H1 (cell line): Measurements from ENCODE around the gene GTF3C2. TPM values are rescaled to one million over a fixed set of nuclear protein-coding genes. Genes with fewer than 3 reads are reported as not detected.

Experiments
- CTCF ChIA-PET: fragments of 300-600 bp; sonication (Branson Sonifier 250); formaldehyde crosslinking; loops from one replicate; lab custom pipeline; 2021; ENCODE audit not compliant: partially characterized antibody; lab: Charles Lee
- POLR2A ChIA-PET: fragments of 300-600 bp; sonication (Branson Sonifier 250); formaldehyde crosslinking; loops from one replicate; lab custom pipeline; 2021; ENCODE audit warnings: inconsistent platforms; ENCODE audit not compliant: partially characterized antibody; lab: Charles Lee
- DNase-seq, 2 experiments: peaks; one replicate each; pipeline versions ENCODE4 v3.0.0 to v3.0.0-alpha.2; 2010 to 2022; ENCODE audit warnings: low spot score in 2 of 2, low read depth in 1 of 2, mixed read lengths in 1 of 2
- FAIRE-seq: peaks from 2 replicates; lab custom pipeline; 2011; peaks lifted over from hg19 to GRCh38; lab: Jason Lieb, UNC
- H2AFZ ChIP-seq: 2 replicates; pipeline ENCODE4 v1.8.1; 2012; ENCODE audit warnings: low read length, inconsistent platforms
- H2AK5ac ChIP-seq: 2 replicates; pipeline ENCODE4 v1.6.1; 2013; ENCODE audit warnings: low read depth, low read length
- H2BK120ac ChIP-seq: replicated peaks from 2 replicates; pipeline ENCODE3; 2013; ENCODE audit warnings: low read depth, low read length, inconsistent platforms
- H2BK12ac ChIP-seq: 2 replicates; pipeline ENCODE4 v1.6.1; 2013; ENCODE audit warnings: low read depth, low read length
- H2BK15ac ChIP-seq: 2 replicates; pipeline ENCODE4 v1.6.1; 2013; ENCODE audit warnings: low read length
- H2BK20ac ChIP-seq: 2 replicates; pipeline ENCODE4 v1.6.1; 2013; ENCODE audit warnings: low read length
- H2BK5ac ChIP-seq: 2 replicates; pipeline ENCODE4 v1.6.1; 2013; ENCODE audit warnings: low read depth, low read length
- H3K14ac ChIP-seq: 2 replicates; pipeline ENCODE4 v1.6.1; 2013; ENCODE audit warnings: inconsistent platforms; ENCODE audit not compliant: insufficient read length
- H3K18ac ChIP-seq: 2 replicates; pipeline ENCODE4 v1.6.1; 2013; ENCODE audit warnings: low read length; ENCODE audit errors: extremely low read depth
- H3K23ac ChIP-seq: 2 replicates; pipeline ENCODE4 v1.6.1; 2013; ENCODE audit warnings: inconsistent platforms; ENCODE audit not compliant: insufficient read length
- H3K23me2 ChIP-seq: 2 replicates; pipeline ENCODE4 v1.6.1; 2013; ENCODE audit warnings: low read depth, low read length
- H3K27ac ChIP-seq: 2 replicates; pipeline ENCODE4 v1.6.1; 2011; ENCODE audit warnings: low read depth, low read length, inconsistent platforms
- H3K27me3 ChIP-seq, 4 experiments: replicated peaks in 1 of 4; 1 replicate in 1 of 4; 2 replicates in 3 of 4; pipeline versions ENCODE4 v1.6.1 to v1.8.1; 2011 to 2013; ENCODE audit warnings: low read length in 3 of 4, mild to moderate bottlenecking in 3 of 4, inconsistent platforms in 2 of 4, mixed read lengths in 2 of 4, moderate library complexity in 1 of 4; ENCODE audit not compliant: control insufficient read depth in 3 of 4, insufficient read depth in 3 of 4; ENCODE audit errors: extremely low read depth in 1 of 4
- H3K36me3 ChIP-seq, 4 experiments: 2 replicates each; pipeline versions ENCODE4 v1.6.1 to v1.8.1; 2011 to 2013; ENCODE audit warnings: mild to moderate bottlenecking in 4 of 4, low read length in 3 of 4, moderate library complexity in 2 of 4, control low read depth in 1 of 4, inconsistent platforms in 1 of 4; ENCODE audit not compliant: insufficient read depth in 4 of 4, control insufficient read depth in 2 of 4
- H3K4ac ChIP-seq: replicated peaks from 2 replicates; pipeline ENCODE3; 2013; ENCODE audit warnings: low read length, low read depth, mixed read lengths, inconsistent platforms; ENCODE audit not compliant: insufficient read length
- H3K4me1 ChIP-seq, 4 experiments: replicated peaks in 1 of 4; 1 replicate in 1 of 4; 2 replicates in 3 of 4; pipeline versions ENCODE4 v1.6.1 to v1.8.1; 2011 to 2013; ENCODE audit warnings: low read length in 3 of 4, inconsistent platforms in 2 of 4, mixed read lengths in 1 of 4; ENCODE audit not compliant: insufficient read depth in 4 of 4, control insufficient read depth in 3 of 4
- H3K4me2 ChIP-seq, 2 experiments: 2 replicates each; pipeline versions ENCODE4 v1.6.1 to v1.8.1; 2011 to 2013; ENCODE audit warnings: low read depth in 2 of 2, low read length in 2 of 2, control low read depth in 1 of 2, inconsistent platforms in 1 of 2, mild to moderate bottlenecking in 1 of 2; ENCODE audit not compliant: insufficient read depth in 1 of 2
- H3K4me3 ChIP-seq, 4 experiments: fragments of 200-600, 300-600 bp in 1 of 4; sonication (generic), shearing (Covaris generic), sonication (Bioruptor Twin) in 1 of 4; 2 replicates each; pipeline versions ENCODE4 v1.5.1 to v1.8.1; 2011 to 2016; ENCODE audit warnings: low read length in 4 of 4, low read depth in 3 of 4, control low read depth in 2 of 4, inconsistent platforms in 2 of 4, mild to moderate bottlenecking in 2 of 4, mixed read lengths in 1 of 4, moderate library complexity in 1 of 4; ENCODE audit not compliant: insufficient read depth in 2 of 4; ENCODE audit errors: extremely low read depth in 1 of 4
- H3K56ac ChIP-seq: replicated peaks from 2 replicates; pipeline ENCODE3; 2013; ENCODE audit warnings: low read depth, mild to moderate bottlenecking, mixed read lengths, low read length, inconsistent platforms; ENCODE audit not compliant: insufficient read length
- H3K79me1 ChIP-seq: 2 replicates; pipeline ENCODE4 v1.6.1; 2013; ENCODE audit warnings: low read depth, low read length, control low read depth
- H3K79me2 ChIP-seq, 2 experiments: 2 replicates each; pipeline versions ENCODE4 v1.6.1 to v1.8.1; 2012 to 2013; ENCODE audit warnings: low read length in 2 of 2, mild to moderate bottlenecking in 2 of 2, inconsistent platforms in 1 of 2; ENCODE audit not compliant: insufficient read depth in 2 of 2, control insufficient read depth in 1 of 2
- H3K9ac ChIP-seq, 4 experiments: replicated peaks in 1 of 4; 1 replicate in 1 of 4; 2 replicates in 3 of 4; pipeline versions ENCODE4 v1.6.1 to v1.8.1; 2011 to 2013; ENCODE audit warnings: low read depth in 3 of 4, low read length in 3 of 4, control low read depth in 2 of 4, mild to moderate bottlenecking in 2 of 4, moderate library complexity in 2 of 4, inconsistent platforms in 1 of 4; ENCODE audit errors: extremely low read depth in 1 of 4
- H3K9me3 ChIP-seq, 2 experiments: 2 replicates each; pipeline versions ENCODE4 v1.6.1 to v1.8.1; 2012 to 2013; ENCODE audit warnings: mild to moderate bottlenecking in 2 of 2, moderate library complexity in 2 of 2, control low read depth in 1 of 2, inconsistent platforms in 1 of 2, low read depth in 1 of 2, low read length in 1 of 2, mixed read lengths in 1 of 2; ENCODE audit not compliant: insufficient read depth in 2 of 2
- H4K20me1 ChIP-seq, 2 experiments: replicated peaks in 1 of 2; 2 replicates each; pipeline versions ENCODE3 to v1.8.1; 2011 to 2013; ENCODE audit warnings: inconsistent platforms in 2 of 2, low read length in 2 of 2, mild to moderate bottlenecking in 1 of 2; ENCODE audit not compliant: insufficient read depth in 2 of 2, control insufficient read depth in 1 of 2
- H4K5ac ChIP-seq: 2 replicates; pipeline ENCODE4 v1.6.1; 2013; ENCODE audit warnings: low read length, low read depth, mixed read lengths, inconsistent platforms; ENCODE audit not compliant: insufficient read length
- H4K8ac ChIP-seq: 2 replicates; pipeline ENCODE4 v1.8.0; 2013; ENCODE audit warnings: mild to moderate bottlenecking, moderate library complexity, low read length, inconsistent platforms; ENCODE audit not compliant: insufficient read depth; ENCODE audit errors: extremely low read depth
- H4K91ac ChIP-seq: replicated peaks from 2 replicates; pipeline ENCODE3; 2013; ENCODE audit warnings: low read length, mixed read lengths, inconsistent platforms; ENCODE audit not compliant: insufficient read length
- CEBPB ChIP-seq: IDR thresholded peaks from 2 replicates; pipeline ENCODE4 v1.6.1; 2012; ENCODE audit warnings: low read depth, low read length
- EP300 ChIP-seq, 2 experiments: IDR thresholded peaks; 1 replicate in 1 of 2; 2 replicates in 1 of 2; pipeline ENCODE4 v1.6.1; 2011 to 2012; ENCODE audit warnings: low read depth in 2 of 2, low read length in 2 of 2, mild to moderate bottlenecking in 2 of 2, borderline replicate concordance in 1 of 2, inconsistent platforms in 1 of 2, moderate library complexity in 1 of 2
- FOSL1 ChIP-seq: IDR thresholded peaks from 2 replicates; pipeline ENCODE4 v1.6.1; 2011; ENCODE audit warnings: mild to moderate bottlenecking, low read depth, low read length, moderate library complexity; ENCODE audit not compliant: insufficient read depth
- GABPA ChIP-seq: IDR thresholded peaks from 2 replicates; pipeline ENCODE4 v1.6.1; 2011; ENCODE audit warnings: mild to moderate bottlenecking, low read length, moderate library complexity, borderline replicate concordance; ENCODE audit not compliant: insufficient read depth
- GTF2F1 ChIP-seq: IDR thresholded peaks from 2 replicates; pipeline ENCODE4 v1.6.1; 2012; ENCODE audit warnings: low read depth, low read length, improper control_type of control experiment, borderline replicate concordance
- JUN ChIP-seq: IDR thresholded peaks from 2 replicates; pipeline ENCODE4 v1.6.1; 2011; ENCODE audit warnings: low read depth, mild to moderate bottlenecking, improper control_type of control experiment, low read length
- NRF1 ChIP-seq: IDR thresholded peaks from 2 replicates; pipeline ENCODE4 v1.6.1; 2011; ENCODE audit warnings: mild to moderate bottlenecking, low read depth, low read length, improper control_type of control experiment
- POLR2A ChIP-seq, 2 experiments: IDR thresholded peaks; 1 replicate in 1 of 2; 2 replicates in 1 of 2; pipeline ENCODE4 v1.6.1; 2011; ENCODE audit warnings: low read depth in 2 of 2, low read length in 2 of 2, mild to moderate bottlenecking in 2 of 2; ENCODE audit errors: control extremely low read depth in 1 of 2
- POLR2AphosphoS5 ChIP-seq: IDR thresholded peaks from 2 replicates; pipeline ENCODE4 v1.6.1; 2011; ENCODE audit warnings: low read depth, low read length
- RAD21 ChIP-seq, 2 experiments: IDR thresholded peaks in 1 of 2; conservative IDR thresholded peaks in 1 of 2; 2 replicates each; pipeline ENCODE4 v1.6.1; 2011; ENCODE audit warnings: low read depth in 2 of 2, low read length in 2 of 2, improper control_type of control experiment in 1 of 2, inconsistent platforms in 1 of 2, mild to moderate bottlenecking in 1 of 2, moderate library complexity in 1 of 2
- RFX5 ChIP-seq: IDR thresholded peaks from 2 replicates; pipeline ENCODE4 v1.6.1; 2011; ENCODE audit warnings: low read depth, low read length, improper control_type of control experiment, borderline replicate concordance
- SAP30 ChIP-seq: fragments of 300-600 bp; sonication (generic); IDR thresholded peaks from 2 replicates; pipeline ENCODE4 v1.7.1; 2012; ENCODE audit warnings: low read length, moderate library complexity, mild to moderate bottlenecking, inconsistent platforms; ENCODE audit not compliant: insufficient read depth, insufficient replicate concordance
- SP4 ChIP-seq: IDR thresholded peaks from 2 replicates; pipeline ENCODE4 v1.6.1; 2012; ENCODE audit warnings: low read length, inconsistent platforms
- TCF12 ChIP-seq: IDR thresholded peaks from 2 replicates; pipeline ENCODE4 v1.6.1; 2011; ENCODE audit warnings: low read depth, mild to moderate bottlenecking, low read length
- YY1 ChIP-seq: IDR thresholded peaks from 2 replicates; pipeline ENCODE4 v1.6.1; 2011; ENCODE audit warnings: low read depth, mild to moderate bottlenecking, low read length
- WGBS, 2 experiments: shearing (Covaris generic) in 1 of 2; methylation state at CpG; one replicate each; pipeline versions ENCODE4 v1.1.6 to v1.1.7; 2013 to 2015; ENCODE audit warnings: low lambda C conversion rate in 2 of 2, mixed read lengths in 2 of 2, inconsistent platforms in 1 of 2, low coverage in 1 of 2, missing lambda C conversion rate in 1 of 2; ENCODE audit not compliant: insufficient replicate concordance in 2 of 2, insufficient coverage in 1 of 2, insufficient read length in 1 of 2; ENCODE audit errors: extremely low coverage in 1 of 2, missing lambda C conversion rate in 1 of 2; 5-methylcytosine and 5-hydroxymethylcytosine counted together
- polyA plus RNA-seq, 7 experiments: library from polyadenylated mRNA; depleted of rRNA in 3 of 7; stranded (reverse) in 5 of 7; unstranded in 2 of 7; fragments of >200 nt in 5 of 7; fragments of 200-250 nt in 2 of 7; gene quantifications; 1 replicate in 5 of 7; 2 replicates in 1 of 7; 4 replicates in 1 of 7; pipeline versions ENCODE4 v1.2.1 to v1.2.3, GENCODE V29; 2011 to 2013; ENCODE audit warnings: missing spikeins in 2 of 7, mixed read lengths in 2 of 7
- total RNA-seq: library from RNA; stranded (reverse); fragmentation: NEBNext Ultra II Directional; extraction: Animal tissue kit (Norgen Biotek cat#: 25700); gene quantifications from 2 replicates; pipeline ENCODE4 v1.2.1, GENCODE V29; 2021

GTF3C2 gene
- total and polyA plus RNA-seq, 2 of the 8 experiments (the other 6 are each of a cell fraction or from before 2014, with no cell fraction given), result 118 to 127 TPM

DNA sequence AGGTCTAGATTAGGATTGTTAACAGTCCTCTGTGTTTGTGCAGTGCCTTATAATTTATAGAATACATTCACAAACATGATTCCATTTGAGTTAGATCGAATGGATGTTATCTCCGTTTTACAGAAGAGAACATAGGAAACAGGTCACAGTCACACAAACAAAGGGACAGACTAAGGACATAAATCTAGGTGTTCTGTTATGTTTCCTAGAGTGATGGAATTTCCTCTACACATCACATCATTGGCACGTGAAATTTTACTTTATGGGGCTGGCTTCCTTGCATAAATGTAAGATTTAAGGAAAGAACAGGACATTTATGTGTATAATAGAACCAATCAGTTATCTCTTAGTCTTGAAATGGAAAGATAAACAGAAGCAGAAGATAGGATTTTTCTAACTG is 68.0 kb downstream of the GTF3C2 start:
- no peak overlapping the region for H3K4ac ChIP-seq
- H2BK20ac ChIP-seq, result no peak overlapping the region
- H3K4me2 ChIP-seq, result no peak overlapping the region
- H4K91ac ChIP-seq, result no peak overlapping the region
- H3K27ac ChIP-seq, result no peak overlapping the region
- no peak overlapping the region for H4K8ac ChIP-seq
- no peaks in the 10 kb centered on the region; a peak in 1 of 7 replicates for H3K27me3 ChIP-seq
- H3K56ac ChIP-seq, result no peak overlapping the region
- H3K18ac ChIP-seq, result no peak overlapping the region
- no peaks in the 10 kb centered on the region for H4K20me1 ChIP-seq
- H4K5ac ChIP-seq, result no peak overlapping the region
- H3K79me2 ChIP-seq, result no peaks in the 10 kb centered on the region
- H3K79me1 ChIP-seq, result no peaks in the 10 kb centered on the region
- H3K23ac ChIP-seq, result no peak overlapping the region
- H3K4me3 ChIP-seq, result no peak overlapping the region
- H2AK5ac ChIP-seq, result no peak overlapping the region
- H3K4me1 ChIP-seq, result peaks cover 0 to 5% (median 3%) of the 10 kb centered on the region in 4 experiments; a peak in 3 of 7 replicates
- no peak overlapping the region for H3K9ac ChIP-seq
- H2AFZ ChIP-seq, result no peak overlapping the region
- no peak overlapping the region for H2BK12ac ChIP-seq
- H3K14ac ChIP-seq, result no peak overlapping the region
- ChIA-PET CTCF (interaction anchor here (1.7 to 20.2 kb wide), 4 partner anchors 9 to 37 kb away, joined by 4 to 413 read pairs (median 42); partner anchors contain the start of genes TRIM54 and UCN), POLR2A (interaction anchor here (1.7 to 2.2 kb wide), 2 partner anchors 14 to 40 kb away, joined by 7 to 11 read pairs; no protein-coding TSS in a partner anchor)
- no peaks in the 10 kb centered on the region for H3K9me3 ChIP-seq
- no peaks in the 10 kb centered on the region for H3K36me3 ChIP-seq
- no peaks in the 10 kb centered on the region for H3K23me2 ChIP-seq
- no peak for DNase-seq
- WGBS, 2 experiments, result 93% methylated on average over 3 of the region's 3 CpGs; no CpG with 5 or more reads in 1 of the 2 experiments
- H2BK15ac ChIP-seq, result no peak overlapping the region
- FAIRE-seq, result no peak
- H2BK5ac ChIP-seq, result no peak overlapping the region
- no peak overlapping the region for H2BK120ac ChIP-seq
- TF ChIP-seq RFX5 (no peak), POLR2AphosphoS5 (no peak), FOSL1 (no peak), SP4 (no peak), RAD21 (IDR thresholded peaks at IDR 0.05 in 1 of 2, conservative IDR thresholded peaks at IDR 0.05 in 1 of 2; ENCODE audit: low read depth in 2 of 2, low read length in 2 of 2) (no peak), GABPA (no peak), CEBPB (no peak), JUN (no peak), EP300 (IDR thresholded peaks at IDR 0.05; ENCODE audit: borderline replicate concordance in 1 of 2, low read depth in 2 of 2, low read length in 2 of 2) (no peak), YY1 (no peak), GTF2F1 (no peak), TCF12 (no peak), SAP30 (no peak), POLR2A (IDR thresholded peaks at IDR 0.05; ENCODE audit: control extremely low read depth in 1 of 2, low read depth in 2 of 2, low read length in 2 of 2) (no peak), NRF1 (no peak)
